Epithelial cell of proximal tubule (primary cell): ENCODE data around the gene MPPE1. TPM values are rescaled to one million over a fixed set of nuclear protein-coding genes. Genes with fewer than 3 reads are reported as not detected.
A peak's percentile ranks its signal among the peaks of the same experiment; 100 is the strongest.

ENCODE experiments used
- DNase-seq: peaks from one replicate; pipeline ENCODE4 v3.0.0-alpha.2; 2011; ENCODE audit warnings: low read depth
- H3K4me3 ChIP-seq: 2 replicates; pipeline ENCODE4 v1.5.1; 2011; ENCODE audit warnings: low read depth, mild to moderate bottlenecking, low read length
- total RNA-seq: library from RNA; depleted of rRNA; stranded (reverse); fragments of >200 nt; gene quantifications from 2 replicates; pipeline ENCODE4 v1.2.3, GENCODE V29; 2015
- TF ChIP-seq, protein P1 (sequence below): conservative IDR thresholded peaks from 2 replicates; pipeline ENCODE4 v1.5.1; 2012; ENCODE audit warnings: low read depth, mild to moderate bottlenecking, low read length

Gene MPPE1
- total RNA-seq, 1 donor from 2014 or later: 32.5 TPM

DNA sequence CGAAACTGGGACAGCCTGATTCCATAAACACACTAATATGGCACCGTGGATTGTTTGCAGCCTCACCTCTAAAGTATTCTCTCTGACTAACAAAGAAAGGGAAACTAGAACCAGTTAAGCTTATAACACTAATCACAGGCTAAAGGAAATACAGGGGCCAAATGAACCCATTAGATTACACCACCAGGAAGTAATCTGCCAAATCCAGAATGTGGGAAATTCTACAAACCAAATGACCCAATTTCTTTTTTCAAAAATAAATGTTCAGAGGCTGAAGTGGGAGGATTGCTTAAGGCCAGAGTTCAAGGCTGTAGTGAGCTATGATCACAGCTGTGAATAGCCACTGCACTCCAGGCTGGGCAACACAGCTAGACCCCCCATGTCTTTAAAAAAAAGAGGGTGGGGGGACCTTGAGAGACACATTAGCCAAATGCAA lies 1.5 kb upstream of the MPPE1 start:
- TF ChIP-seq, protein P1, sequence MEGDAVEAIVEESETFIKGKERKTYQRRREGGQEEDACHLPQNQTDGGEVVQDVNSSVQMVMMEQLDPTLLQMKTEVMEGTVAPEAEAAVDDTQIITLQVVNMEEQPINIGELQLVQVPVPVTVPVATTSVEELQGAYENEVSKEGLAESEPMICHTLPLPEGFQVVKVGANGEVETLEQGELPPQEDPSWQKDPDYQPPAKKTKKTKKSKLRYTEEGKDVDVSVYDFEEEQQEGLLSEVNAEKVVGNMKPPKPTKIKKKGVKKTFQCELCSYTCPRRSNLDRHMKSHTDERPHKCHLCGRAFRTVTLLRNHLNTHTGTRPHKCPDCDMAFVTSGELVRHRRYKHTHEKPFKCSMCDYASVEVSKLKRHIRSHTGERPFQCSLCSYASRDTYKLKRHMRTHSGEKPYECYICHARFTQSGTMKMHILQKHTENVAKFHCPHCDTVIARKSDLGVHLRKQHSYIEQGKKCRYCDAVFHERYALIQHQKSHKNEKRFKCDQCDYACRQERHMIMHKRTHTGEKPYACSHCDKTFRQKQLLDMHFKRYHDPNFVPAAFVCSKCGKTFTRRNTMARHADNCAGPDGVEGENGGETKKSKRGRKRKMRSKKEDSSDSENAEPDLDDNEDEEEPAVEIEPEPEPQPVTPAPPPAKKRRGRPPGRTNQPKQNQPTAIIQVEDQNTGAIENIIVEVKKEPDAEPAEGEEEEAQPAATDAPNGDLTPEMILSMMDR: no peak
- peak; percentile 54 for DNase-seq

DNA sequence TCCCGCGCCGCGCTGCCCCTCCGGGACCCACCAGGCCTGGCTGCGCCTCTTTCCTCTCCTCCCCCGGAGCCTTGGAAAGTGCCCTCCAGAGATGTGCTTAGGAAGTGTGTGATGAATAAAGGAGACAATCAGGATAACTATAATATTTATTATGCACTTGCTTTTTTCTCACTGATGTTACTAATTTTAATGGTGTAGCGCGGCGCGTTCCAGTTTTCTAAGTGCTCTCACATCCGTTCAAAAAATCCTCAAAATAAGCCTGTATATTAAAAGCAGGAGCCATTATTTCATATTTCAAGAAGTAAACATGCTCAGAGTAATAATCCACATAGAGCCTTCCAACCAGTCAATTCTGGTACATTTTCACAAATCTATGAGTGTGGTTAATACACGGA lies 941 bp upstream of the MPPE1 start:
- peak overlapping the region; percentile 92 for H3K4me3 ChIP-seq
- no peak for DNase-seq
- TF ChIP-seq, protein P1: no peak

More for the DNA sequence above, 1.5 kb upstream of the MPPE1 start:
- no peak overlapping the region for H3K4me3 ChIP-seq

DNA sequence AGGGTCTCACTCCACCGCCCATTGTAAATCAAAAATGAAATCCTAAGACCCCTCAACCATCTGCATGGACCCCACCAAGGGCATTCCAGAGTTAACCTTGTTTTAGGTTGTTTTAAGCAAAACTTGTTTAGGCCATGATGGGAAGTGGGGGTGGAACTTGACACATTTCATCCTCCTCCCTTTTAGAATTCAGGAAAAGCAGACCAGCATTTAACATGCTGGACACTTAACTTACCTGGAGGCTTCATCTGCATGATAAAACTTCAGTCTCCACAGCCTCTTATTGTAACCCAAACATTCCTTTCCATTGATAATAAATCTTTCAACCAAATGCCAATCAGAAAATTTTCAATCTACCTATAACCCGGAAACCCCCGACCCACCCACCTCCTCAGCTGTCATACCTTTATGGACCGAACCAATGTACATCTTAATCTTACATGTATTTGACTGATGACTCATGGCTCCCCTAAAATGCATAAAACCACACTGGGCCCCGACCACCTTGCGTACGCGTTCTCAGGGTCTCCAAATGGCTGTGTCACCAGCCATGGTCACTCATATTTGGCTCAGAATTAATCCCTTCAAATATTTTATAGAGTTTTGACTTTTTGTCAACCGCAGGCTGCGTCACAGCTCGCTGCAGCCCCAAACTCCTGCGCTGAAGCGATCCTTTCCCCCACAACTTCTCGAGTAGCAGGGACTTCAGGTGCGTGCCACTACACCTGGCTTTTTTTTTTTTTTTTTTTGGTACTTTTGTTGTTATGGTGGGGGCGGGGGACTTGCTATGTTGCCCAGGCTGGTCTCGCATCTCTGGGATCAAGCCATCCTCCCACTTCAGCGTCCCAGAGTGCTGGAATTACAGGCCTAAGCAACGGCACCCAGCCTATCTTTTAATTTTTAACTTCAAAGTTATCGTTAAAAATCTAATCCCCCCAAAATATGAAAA lies 917 bp downstream of the MPPE1 start:
- DNase-seq: no peak
- peak overlapping the region; percentile 92 for H3K4me3 ChIP-seq
- TF ChIP-seq, protein P1: no peak

DNA sequence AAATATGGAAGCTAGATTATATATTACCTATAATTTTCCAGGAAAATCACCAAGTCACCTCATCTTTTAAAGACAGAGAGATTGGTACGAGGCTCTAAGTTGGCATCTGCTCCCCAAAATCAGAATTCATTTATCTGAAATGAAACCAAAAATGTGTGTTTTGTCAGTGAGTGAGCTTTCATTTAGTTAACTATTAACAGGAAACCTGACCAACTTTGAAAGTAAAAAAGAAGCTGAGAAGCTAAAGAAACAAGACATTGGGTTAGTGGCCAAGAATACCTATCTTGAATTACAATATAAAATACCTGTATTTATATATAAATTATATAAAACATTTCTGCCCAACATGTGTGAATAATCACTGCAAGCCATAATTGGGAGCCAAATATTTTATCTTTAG lies 1.9 kb downstream of the MPPE1 start:
- DNase-seq: no peak
- TF ChIP-seq, protein P1: no peak
- no peak overlapping the region for H3K4me3 ChIP-seq

DNA sequence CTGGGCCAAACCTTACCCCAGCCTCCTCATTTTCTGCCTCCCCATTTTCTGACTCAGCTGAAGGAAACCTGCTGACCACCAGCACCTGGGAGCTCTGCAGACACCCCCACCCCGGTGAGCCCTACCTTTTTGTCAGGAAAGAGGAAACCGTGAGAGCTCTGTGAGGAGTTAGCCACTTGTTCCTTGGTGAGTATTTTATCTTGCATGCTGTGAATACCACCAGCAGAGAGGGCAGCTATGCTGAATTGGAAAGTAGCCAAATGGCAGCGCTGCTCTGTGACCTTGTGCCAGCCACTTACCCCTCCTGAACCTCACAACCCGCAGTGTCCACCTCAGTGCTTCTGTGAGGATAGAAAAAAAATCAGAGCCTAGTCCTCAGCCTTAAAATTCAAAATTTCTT lies 2.5 kb downstream of the MPPE1 start:
- TF ChIP-seq, protein P1: no peak
- peak; percentile 10 for DNase-seq
- H3K4me3 ChIP-seq: no peak overlapping the region

DNA sequence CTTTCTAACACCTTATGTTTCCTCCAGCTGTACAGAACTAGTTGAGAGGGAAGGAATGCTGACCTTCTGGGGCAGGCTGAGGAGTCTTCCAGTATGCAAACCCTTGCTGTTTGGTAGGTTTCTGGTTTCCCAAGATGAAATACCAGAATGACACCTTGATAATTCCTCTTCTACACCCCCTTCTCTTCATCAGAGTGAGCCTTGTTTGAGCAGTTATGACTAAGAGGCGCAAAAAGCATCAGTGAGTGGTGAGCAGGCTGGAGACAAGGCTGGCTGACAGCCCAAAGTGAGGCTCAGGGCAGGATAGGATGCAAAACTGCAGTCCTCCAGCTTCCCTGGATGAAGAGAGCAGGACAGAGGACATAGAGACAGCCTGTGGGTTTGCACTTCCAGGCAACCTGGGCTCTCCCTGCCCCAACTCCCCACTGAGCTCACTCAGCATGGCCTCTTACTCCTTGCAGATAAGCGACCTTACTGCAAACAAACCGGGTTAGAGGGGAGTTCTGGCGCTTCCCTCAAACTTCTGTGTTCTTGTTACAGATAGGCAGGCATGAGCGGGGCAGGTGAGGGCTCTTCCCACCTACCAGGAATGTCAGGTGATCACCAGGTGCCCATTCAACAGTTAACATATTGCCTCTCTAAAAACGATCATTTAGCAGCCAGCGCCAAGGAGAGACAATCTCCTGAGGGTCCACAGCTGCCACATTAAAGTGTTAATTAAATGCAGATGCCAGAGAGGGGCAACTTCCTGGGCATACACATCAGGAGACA lies 5.4 kb downstream of the MPPE1 start:
- DNase-seq: no peak
- H3K4me3 ChIP-seq: no peak overlapping the region
- TF ChIP-seq, protein P1: no peak
